Smooth muscle cell of the brain vasculature (primary cell): Measurements from ENCODE around the gene CC2D1B.

Experiments
- DNase-seq: peaks from one replicate; pipeline ENCODE4 v3.0.0-alpha.2; 2012; ENCODE audit warnings: low read depth, low spot score

CC2D1B gene

DNA sequence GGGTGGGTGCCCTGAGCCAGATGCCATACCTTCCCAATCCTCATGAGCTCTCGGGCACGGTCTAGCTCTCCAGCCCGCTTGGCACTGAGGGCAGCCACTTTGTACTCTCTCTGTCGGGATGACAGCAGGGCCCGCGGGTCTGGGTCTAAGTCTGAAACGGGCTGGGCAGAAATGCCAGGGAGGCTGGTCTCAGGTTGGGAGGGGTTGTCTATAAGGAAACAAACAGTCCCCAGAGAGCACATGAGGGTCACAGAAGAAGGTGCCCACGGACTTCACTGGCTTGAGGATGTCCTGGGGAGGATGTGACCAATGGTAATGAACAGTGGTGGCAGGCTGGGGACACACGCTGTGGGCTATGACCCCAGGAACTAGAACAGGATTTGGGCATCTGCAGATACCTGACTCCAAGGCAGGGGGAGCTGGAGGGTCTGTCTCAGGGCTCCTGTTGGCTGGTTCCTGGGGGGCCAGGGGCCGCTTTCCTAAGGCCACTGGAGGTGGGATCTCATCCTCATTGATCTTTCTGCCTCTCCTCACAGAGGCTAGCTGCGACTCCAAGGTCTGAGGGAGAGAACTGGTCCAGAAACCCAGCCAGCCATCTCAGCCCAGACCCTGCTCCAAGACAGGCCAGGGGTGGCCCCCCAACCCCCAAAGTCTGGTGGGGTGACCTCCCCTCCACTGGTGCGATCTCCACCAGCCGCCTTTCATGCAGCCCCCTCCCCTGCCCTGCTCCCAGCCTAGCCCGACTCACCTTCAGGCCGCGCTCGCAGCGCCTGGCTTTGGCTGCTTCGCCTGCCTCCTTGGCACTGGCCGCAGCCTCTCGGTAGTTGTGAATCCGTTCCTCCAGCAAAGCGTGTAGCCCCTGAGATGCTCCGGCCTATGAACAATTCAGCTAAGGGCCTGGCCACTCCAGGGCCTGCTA is 6.1 kb downstream of the CC2D1B start:
- DNase-seq = no peak

GRCh38 chr1:52358851-52359497 is 7.0 kb downstream of the CC2D1B start:
- no peak for DNase-seq

DNA sequence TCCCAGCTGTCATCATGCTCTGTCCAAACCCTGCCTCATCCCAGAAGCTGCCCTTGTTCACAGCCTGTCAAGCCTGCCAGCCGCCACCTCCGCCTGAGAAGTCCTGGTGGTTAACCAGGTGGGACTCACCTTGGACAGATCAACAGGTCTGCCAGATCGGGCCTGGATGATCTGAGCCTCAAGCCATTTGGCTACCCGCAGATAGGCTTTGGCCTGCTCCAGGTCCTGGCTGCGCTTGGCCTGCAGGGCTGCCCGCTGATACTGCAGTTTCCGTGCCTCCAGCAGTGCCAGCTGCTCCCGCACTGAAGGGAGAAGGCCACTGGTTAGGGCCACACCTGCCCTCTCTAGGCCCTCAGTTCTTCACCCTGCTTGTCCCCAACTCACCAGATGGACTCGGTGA is 8.6 kb downstream of the CC2D1B start:
- no peak for DNase-seq

DNA sequence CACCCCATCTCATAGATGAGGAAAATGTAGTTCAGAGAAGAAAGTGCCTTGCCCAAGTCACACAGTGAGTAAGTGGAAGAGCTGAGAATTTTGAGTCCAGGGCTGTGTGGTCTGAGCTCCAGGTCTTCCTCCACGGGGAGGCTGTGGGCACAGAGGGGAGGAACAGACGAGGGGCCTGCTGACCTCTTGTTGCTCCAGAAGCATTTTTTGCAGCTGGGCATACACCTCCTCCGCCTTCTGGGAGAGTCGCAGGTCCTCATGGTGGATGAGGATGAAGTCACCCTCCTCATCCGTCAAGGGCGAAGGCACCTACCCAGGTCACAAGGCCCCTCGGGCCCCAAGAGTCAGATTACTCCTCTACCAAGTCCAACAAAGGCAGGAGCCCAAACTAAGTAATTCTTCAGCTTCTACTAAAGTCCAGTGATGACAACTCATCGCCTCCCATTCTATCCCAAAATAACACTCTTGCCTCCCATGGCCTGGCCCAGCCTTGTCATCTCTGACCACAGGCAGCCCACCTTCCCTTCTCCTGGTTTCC is 9.1 kb downstream of the CC2D1B start:
- no peak for DNase-seq

GRCh38 chr1:52355847-52356505 is 10.0 kb downstream of the CC2D1B start:
- no peak for DNase-seq

DNA sequence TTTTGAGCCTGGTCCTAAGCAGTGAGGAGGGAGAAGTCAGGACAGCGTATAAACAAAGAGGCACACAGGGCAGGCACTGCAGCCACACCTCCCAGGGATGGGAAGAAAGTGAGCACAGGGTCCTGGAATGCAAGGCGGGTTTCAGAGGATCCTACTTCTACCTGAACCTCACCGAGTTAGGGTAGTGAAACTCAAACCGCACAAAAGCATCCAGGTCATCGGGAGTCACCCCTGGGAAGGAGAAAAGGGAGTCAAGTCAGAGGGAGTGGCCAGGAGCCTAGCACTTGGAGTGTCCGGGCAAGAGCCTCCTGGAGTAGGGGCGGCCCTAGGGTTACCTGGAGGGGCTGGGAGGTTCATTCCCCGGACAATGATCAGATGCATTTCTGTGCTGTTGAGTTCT is 10.6 kb downstream of the CC2D1B start:
- DNase-seq = no peak

DNA sequence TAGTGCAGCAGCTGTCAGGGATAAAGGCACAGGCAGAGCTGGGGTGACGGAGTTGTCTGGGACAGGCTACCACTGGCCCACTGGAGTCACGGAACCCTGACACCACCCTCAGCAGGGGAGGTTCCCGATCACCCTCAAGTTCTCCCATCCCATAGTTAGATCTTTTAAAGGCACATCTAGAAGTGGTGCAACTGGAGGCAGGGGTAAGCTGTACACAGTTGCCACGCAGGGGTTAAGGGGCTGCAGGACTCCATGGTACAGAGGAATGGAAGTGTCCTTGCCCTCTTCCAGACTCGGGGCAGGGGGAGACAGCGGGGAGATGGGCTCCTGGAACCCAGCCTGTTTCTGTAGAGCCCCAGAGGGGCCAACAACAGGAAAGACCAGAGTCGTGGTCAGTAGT is 13.3 kb downstream of the CC2D1B start:
- no peak for DNase-seq

GRCh38 chr1:52348704-52349300 is 17.2 kb downstream of the CC2D1B start:
- no peak for DNase-seq

GRCh38 chr1:52346653-52347052 is 19.4 kb downstream of the CC2D1B start:
- DNase-seq = no peak

DNA sequence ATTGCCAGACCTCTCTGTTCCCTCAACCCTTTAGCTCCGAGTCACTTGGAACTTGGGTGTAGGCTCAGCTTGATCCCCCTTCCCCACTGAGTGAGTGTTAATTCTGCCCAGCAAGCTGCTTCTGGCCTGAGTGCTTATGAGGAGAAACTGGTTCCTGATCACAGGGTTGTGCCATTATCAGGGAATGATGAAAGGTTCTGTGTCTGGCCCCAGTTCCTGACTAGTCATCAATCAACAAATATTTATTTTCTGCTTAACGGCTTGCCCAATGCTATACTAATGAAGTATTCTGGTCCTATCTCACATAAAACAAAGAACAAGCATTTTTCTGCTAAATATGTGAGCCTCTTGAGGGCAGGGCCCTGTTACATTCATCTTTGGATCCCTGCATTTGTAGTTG is 20.8 kb downstream of the CC2D1B start:
- DNase-seq = no peak

GRCh38 chr1:52343979-52344378 is 22.0 kb downstream of the CC2D1B start:
- DNase-seq = no peak

GRCh38 chr1:52341655-52342260 is 24.2 kb downstream of the CC2D1B start:
- no peak for DNase-seq

DNA sequence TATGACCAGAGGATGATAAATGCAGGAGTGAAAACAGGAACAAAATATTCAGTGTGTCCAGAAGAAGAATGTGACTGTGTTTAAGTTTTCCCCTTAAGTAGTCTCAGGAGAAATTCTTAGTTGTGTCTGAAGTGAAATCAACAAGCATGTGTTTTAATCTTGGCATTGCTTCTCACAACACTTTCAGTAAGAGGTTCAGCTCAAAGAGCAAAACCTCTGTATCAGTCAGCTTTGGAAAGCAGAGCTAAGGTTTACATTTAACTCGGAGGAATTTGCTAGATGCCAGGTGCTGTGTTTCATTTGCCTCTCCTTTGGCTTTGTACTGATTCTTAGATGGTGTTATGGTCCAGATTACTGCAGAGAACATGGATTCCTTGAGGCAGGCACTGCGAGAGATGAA is 28.6 kb downstream of the CC2D1B start:
- DNase-seq = no peak

DNA sequence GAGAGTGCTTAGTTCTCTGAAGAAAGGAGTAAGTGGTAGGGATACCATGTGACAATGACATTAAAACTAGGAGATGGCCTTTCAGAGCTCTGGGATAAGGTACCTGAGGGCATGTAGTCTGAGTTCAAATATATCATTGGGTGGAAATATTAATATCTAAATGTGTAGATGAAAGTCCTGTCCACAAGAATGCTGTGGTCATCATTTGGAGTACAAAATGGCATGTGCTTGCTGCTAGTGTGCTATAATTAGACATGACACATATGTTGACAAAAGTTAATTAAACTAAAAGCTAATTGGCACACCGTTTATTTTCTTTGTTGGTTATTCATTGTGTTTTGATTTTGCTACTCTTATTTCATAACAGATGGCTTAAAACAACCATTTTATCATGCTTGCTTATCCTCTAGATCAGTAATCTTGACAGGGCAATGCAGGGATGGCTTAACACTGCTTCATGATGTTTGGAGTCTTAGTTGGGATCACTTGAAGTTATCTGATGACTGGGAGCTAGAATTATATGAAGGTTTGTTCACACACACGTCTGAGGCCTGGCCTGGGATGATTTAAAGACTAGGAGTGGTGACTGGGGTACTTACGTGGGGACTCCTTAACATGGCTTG is 31.0 kb downstream of the CC2D1B start:
- no peak for DNase-seq

- no peak for DNase-seq
Observed at GRCh38 chr1:52332411-52332810, 33.6 kb downstream of the CC2D1B start.

DNA sequence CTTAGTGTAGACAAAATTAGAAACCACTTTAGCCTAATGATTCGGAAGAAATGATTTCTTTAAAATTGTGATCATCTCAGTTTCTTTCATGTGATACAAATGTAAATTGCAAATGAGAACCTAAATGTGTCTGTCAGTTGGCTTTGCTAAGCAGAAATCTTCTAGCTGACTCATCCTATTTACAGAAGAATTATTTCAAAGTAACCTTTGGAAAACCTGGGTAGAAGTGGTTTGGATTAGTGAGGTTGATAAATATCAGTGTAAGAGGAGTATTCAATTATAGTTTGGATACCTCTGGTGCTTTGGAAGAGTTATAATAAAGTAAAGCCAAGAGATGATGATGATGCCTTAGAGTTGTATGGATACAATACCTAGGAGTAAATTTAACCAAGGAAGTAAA is 37.4 kb downstream of the CC2D1B start:
- DNase-seq = no peak

DNA sequence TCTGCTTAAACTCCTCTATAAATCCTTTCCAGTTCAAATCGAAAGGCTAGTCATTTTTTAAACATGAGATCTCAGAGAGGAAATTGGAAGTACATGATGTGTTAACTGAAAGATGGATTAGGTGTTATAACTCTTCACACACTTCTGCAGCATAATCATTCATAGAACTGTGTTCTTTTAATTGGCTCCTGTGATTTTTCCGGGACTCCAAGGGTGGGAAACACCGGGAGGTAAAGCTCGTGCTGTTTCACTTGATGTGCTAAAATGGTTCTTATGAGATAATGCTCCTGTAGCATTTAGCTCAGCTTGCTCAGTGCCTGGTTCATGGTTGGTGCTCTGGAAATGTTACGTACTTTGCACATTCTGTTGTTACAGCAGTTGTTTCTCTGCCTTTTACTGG is 40.2 kb downstream of the CC2D1B start:
- no peak for DNase-seq

GRCh38 chr1:52323731-52324130 is 42.3 kb downstream of the CC2D1B start:
- DNase-seq = no peak

DNA sequence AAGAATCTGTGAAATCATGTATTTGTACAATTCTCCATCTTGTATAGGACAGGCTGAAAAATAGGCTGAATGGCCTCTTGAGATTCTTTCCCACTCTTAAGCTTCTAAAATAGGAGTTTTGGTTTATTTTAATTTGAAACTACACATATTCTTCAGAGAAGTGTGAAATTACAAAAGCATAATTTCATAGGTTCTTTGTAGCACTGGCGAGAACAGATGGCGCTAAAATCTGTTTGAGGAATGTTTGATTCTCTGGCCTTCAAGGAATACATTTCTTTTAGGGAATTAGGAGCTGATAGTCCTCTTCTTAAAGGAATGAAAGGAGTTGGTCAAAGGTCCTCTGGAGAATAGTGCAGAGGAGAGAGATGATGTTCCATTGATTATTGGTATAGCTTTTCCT is 44.9 kb downstream of the CC2D1B start:
- DNase-seq = no peak

DNA sequence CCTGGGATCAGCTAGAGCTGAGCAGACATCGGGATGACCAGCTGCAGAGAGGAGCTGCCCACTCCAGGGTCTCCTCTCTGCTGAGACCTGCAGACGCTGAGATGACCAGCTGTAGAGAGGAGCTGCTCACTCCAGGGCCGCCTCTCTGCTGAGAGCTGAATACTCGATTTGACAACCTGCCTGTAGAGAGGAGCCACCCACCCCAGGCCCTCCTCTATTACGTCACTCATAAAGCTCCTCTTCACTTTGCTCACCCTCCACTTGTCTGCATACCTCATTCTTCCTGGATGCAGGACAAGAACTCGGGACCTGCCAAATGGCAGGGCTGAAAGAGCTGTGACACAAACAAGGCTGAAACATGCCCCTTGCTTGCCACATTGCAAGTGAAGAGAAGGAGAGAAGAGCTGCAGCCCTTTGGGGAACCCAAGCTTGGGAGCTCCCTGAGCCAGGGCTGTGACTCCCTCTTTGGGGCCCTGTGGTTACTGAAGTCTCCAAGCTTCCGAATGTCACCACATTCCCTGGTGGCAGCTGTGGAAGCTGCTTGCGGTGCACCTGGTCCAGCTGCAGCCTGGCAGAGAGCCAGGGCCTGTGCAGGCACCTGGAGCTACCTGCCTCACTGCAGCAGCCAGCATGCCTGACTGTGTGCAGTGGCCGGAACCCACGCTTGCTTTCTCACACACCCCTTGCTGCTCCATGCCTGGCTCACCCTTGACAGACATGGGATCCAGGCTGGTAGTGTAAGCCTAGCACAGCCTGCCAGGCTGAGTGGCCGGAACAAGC is 59.6 kb downstream of the CC2D1B start:
- DNase-seq = no peak
